ENCODE results near the gene SNX18.
"Not testable (repeated sequence)": the region's sequence is repeated elsewhere in the genome, so short reads cannot be mapped to it uniquely, and the experiment has no call there.

SNX18 gene, protein sequence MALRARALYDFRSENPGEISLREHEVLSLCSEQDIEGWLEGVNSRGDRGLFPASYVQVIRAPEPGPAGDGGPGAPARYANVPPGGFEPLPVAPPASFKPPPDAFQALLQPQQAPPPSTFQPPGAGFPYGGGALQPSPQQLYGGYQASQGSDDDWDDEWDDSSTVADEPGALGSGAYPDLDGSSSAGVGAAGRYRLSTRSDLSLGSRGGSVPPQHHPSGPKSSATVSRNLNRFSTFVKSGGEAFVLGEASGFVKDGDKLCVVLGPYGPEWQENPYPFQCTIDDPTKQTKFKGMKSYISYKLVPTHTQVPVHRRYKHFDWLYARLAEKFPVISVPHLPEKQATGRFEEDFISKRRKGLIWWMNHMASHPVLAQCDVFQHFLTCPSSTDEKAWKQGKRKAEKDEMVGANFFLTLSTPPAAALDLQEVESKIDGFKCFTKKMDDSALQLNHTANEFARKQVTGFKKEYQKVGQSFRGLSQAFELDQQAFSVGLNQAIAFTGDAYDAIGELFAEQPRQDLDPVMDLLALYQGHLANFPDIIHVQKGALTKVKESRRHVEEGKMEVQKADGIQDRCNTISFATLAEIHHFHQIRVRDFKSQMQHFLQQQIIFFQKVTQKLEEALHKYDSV

GRCh38 chr5:54517512-54518145 is at the start of gene SNX18:
Gene SNX18, plus strand, starts transcription at chr5:54517759. Its CDS starts 194 bp downstream, at chr5:54517953.
- DNase-seq, result peak; percentile 82

GRCh38 chr5:54469622-54470021 is 47.9 kb upstream of the SNX18 start:
- no peak for DNase-seq

DNA sequence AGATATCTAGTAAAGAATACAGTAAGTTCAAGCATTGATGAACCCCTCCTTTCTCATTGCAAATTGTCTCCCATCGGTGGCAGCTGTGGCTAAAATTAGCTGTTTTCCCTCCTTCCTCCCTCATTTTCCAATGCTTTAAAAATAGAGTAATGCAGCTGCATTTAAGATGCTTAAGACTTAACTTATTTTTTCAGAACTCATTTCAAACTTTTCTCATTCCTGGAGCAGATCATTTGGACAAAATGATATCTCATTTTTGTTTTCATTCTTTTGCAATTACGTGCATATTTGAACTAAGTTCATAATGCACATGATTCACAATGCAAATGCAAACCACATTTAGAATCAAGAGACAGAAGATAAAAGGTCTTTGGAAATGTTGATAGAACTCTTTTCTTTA is 47.4 kb upstream of the SNX18 start:
- DNase-seq, result no peak

DNA sequence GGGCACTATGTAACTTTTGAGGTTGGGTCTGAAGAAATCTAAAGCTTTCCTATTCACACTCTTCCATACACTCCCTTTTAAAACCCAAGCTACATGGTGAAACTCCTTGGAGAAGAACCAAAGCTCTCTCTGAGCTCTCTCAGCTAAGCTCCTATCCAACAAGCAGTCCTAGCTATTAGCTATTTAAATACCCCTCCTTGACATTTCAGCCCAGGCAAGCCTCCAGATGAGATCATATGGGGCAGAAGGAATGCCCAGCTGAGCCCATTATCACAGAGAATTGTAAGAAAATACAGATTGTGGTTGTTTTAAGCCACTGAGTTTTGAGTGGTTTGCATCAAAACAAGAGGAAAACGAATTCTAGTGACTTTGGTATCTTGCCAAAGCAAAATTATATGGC is 46.9 kb upstream of the SNX18 start:
- DNase-seq, result no peak

DNA sequence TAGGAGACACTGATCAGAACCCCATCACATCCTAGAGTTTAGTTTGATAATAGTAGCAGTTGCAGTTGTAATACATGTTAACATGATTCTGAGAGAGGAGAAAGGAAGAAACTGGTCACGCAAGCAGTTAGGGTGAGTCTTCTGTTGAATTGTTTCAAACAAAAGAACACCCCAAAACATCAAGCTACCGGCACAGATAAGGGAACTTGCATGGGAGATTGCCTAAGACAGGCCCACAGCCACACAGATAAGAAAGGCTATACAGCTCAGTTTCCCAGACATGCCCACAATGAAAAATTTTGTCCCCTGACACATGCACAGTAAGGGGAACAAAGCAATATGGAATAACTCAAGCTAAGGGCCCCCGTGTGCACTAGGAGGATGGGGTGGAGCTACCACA is 46.2 kb upstream of the SNX18 start:
- no peak for DNase-seq

- no peak for DNase-seq
Measured at GRCh38 chr5:54476682-54477081, 40.9 kb upstream of the SNX18 start.

- no peak for DNase-seq
Measured at GRCh38 chr5:54477941-54478478, 39.5 kb upstream of the SNX18 start.

- no peak for DNase-seq
Measured at GRCh38 chr5:54480296-54480695, 37.3 kb upstream of the SNX18 start.

GRCh38 chr5:54484219-54484894 is 33.2 kb upstream of the SNX18 start:
- no peak for DNase-seq

DNA sequence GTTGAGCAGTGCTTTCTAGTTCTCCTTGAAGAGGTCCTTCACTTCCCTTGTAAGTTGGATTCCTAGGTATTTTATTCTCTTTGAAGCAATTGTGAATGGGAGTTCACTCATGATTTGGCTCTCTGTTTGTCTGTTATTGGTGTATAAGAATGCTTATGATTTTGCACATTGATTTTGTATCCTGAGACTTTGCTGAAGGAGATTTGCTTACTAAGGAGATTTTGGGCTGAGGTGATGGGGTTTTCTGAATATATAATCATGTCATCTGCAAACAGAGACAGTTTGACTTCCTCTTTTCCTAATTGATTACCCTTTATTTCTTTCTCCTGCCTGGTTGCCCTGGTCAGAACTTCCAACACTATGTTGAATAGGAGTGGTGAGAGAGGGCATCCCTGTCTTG is 31.9 kb upstream of the SNX18 start:
- DNase-seq, result not testable (repeated sequence)

GRCh38 chr5:54489648-54489979 is 27.9 kb upstream of the SNX18 start:
- not testable (repeated sequence) for DNase-seq

GRCh38 chr5:54491326-54491725 is 26.2 kb upstream of the SNX18 start:
- no peak for DNase-seq

GRCh38 chr5:54492178-54492577 is 25.4 kb upstream of the SNX18 start:
- no peak for DNase-seq

DNA sequence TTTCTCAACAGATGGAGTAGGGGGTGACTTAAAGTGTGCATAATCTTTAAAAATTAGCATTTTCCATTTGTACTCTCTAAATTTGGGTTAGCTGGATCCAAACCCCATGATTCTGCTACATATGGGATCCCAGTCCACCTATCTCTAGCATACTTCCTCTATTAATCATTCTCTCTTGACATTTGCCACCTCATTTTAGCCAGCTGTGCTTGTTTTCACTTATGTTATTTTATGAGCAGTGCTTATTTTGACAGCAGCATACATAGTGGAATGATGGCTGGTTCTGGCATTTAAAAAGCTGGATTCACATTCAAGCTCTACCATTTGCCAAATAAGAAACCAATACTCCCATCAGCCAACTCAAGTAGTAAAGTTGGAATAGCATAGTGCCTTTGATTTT is 22.5 kb upstream of the SNX18 start:
- DNase-seq, result no peak

DNA sequence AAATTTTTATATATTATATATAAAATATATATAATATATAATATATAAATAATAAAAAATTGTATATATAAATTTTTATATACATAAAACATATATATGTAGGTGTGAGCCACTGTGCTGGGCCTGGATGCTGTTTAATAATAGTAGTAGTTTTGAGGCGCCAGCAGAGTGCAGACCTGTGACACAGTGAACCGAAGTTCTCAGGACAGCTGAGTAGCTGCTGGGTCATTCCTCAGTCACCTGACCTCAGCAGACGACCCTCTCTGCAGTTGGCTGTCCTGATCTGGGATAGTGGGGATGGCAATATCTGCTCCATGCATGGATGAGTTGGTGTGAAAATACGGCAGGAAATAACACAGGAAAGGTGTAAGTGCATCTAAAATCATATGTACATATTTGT is 3.3 kb upstream of the SNX18 start:
- no peak for DNase-seq

DNA sequence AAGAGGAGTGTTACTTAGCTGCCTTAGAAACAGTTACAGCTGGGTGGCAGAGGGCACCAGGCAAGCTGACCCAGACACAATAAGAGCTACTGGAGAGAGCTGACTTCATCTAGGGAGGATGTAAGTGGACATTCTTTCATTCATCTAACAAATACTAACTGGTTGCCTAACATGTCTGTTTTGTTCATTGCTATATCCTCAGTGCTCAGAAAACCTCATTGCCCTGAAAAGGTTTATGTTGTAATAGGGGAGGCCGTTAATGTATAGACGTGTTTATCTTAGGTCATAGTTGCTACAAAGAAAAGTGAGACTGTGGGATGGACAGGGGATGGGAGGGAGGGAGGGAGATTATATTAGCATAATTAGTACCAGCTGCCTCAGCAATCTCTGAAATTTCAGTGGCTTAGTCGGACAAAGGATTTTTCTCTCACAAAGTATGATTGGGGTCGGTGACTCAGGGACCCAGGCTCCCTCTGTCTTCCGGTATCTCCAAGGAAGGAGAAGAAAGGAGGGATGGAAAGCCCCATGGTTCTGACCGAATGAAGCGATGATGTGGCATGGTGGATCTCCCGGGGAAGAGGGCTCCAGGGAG is 2.6 kb upstream of the SNX18 start:
- DNase-seq, result no peak

- no peak for DNase-seq
Measured at GRCh38 chr5:54515634-54516033, 1.9 kb upstream of the SNX18 start.

- DNase-seq, result no peak
Measured at GRCh38 chr5:54516051-54516655, 1.4 kb upstream of the SNX18 start.

DNA sequence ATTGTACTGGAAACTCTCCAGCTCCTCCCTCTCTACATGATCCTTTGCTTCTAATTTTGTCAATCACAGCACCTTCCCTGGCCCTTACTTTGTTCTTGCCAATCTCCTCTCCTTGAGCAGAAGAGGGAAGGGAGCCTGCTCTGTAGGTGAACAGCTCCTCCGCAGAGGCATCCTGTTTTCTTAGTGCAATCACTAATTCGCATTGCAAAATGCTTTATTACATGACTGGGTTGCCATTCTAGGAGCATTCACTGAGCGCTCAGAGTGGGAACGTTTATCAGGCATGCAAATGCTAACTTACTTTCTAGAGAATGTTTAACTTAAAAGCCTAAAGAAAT is 416 bp upstream of the SNX18 start:
- no peak for DNase-seq

- no peak for DNase-seq
Measured at GRCh38 chr5:54518146-54518817, 723 bp downstream of the SNX18 start.

DNA sequence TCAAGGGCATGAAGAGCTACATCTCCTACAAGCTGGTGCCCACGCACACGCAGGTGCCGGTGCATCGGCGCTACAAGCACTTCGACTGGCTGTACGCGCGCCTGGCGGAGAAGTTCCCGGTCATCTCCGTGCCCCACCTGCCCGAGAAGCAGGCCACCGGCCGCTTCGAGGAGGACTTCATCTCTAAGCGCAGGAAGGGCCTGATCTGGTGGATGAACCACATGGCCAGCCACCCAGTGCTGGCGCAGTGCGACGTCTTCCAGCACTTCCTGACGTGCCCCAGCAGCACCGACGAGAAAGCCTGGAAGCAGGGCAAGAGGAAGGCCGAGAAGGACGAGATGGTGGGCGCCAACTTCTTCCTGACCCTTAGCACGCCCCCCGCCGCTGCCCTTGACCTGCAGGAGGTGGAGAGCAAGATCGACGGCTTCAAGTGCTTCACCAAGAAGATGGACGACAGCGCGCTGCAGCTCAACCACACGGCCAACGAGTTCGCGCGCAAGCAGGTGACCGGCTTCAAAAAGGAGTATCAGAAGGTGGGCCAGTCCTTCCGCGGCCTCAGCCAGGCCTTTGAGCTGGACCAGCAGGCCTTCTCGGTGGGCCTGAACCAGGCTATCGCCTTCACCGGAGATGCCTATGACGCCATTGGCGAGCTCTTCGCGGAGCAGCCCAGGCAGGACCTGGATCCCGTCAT is 1.4 kb downstream of the SNX18 start:
- no peak for DNase-seq

- no peak for DNase-seq
Measured at GRCh38 chr5:54519509-54519876, 1.9 kb downstream of the SNX18 start.
